Spleen (tissue), 11 donors: Measurements from ENCODE around the gene TMEM119. TPM values are rescaled to one million over a fixed set of nuclear protein-coding genes. Genes with fewer than 3 reads are reported as not detected.

ENCODE experiments used
- DNase-seq: peaks from one replicate; pipeline ENCODE4 v3.0.0-alpha.2; 2020
- H3K27ac ChIP-seq, 8 donors: fragments of 200-600 bp; sonication (generic) in 7 of 8; 1 replicate in 4 of 8; 2 replicates in 4 of 8; pipeline versions ENCODE4 v1.5.0 to v1.8.0; 2016 to 2021; ENCODE audit warnings: inconsistent platforms in 4 of 8, mild to moderate bottlenecking in 4 of 8, moderate library complexity in 1 of 8
- H3K27me3 ChIP-seq, 7 donors: fragments of 200-600 bp; sonication (generic) in 6 of 7; replicated peaks in 1 of 7; 1 replicate in 4 of 7; 2 replicates in 3 of 7; pipeline versions ENCODE4 v1.5.0 to v1.8.0; 2016 to 2021; ENCODE audit warnings: inconsistent platforms in 3 of 7, mild to moderate bottlenecking in 1 of 7
- H3K36me3 ChIP-seq, 6 donors: fragments of 200-600 bp; sonication (generic) in 5 of 6; 1 replicate in 4 of 6; 2 replicates in 2 of 6; pipeline versions ENCODE4 v1.5.0 to v1.8.0; 2016 to 2021; ENCODE audit warnings: inconsistent platforms in 2 of 6
- H3K4me1 ChIP-seq, 6 donors: fragments of 200-600 bp; sonication (generic) in 5 of 6; 1 replicate in 3 of 6; 2 replicates in 3 of 6; pipeline versions ENCODE4 v1.5.0 to v1.8.0; 2016 to 2021; ENCODE audit warnings: inconsistent platforms in 3 of 6
- H3K4me3 ChIP-seq, 8 donors: fragments of 200-600 bp; sonication (generic) in 7 of 8; 1 replicate in 4 of 8; 2 replicates in 4 of 8; pipeline versions ENCODE4 v1.5.0 to v1.8.0; 2016 to 2021; ENCODE audit warnings: inconsistent platforms in 4 of 8, mild to moderate bottlenecking in 4 of 8, moderate library complexity in 2 of 8
- H3K9me3 ChIP-seq, 8 donors: fragments of 200-600 bp; sonication (generic) in 7 of 8; 1 replicate in 4 of 8; 2 replicates in 4 of 8; pipeline versions ENCODE4 v1.5.0 to v1.8.0; 2016 to 2021; ENCODE audit warnings: inconsistent platforms in 4 of 8
- CTCF ChIP-seq, 11 experiments: fragments of 200-600 bp in 7 of 11; fragments of 450-650 bp in 4 of 11; sonication (generic) in 4 of 11; IDR thresholded peaks in 8 of 11; conservative IDR thresholded peaks in 3 of 11; 1 replicate in 7 of 11; 2 replicates in 4 of 11; pipeline versions ENCODE4 v1.4.0 to v1.8.0; 2016 to 2021; ENCODE audit warnings: antibody characterized with exemption in 11 of 11, inconsistent platforms in 4 of 11, mild to moderate bottlenecking in 1 of 11
- POLR2A ChIP-seq, 3 donors: fragments of 450-650 bp; IDR thresholded peaks; one replicate each; pipeline ENCODE4 v1.5.1; 2017; ENCODE audit warnings: antibody characterized with exemption in 3 of 3, mild to moderate bottlenecking in 1 of 3
- POLR2AphosphoS5 ChIP-seq, 3 donors: sonication (generic); formaldehyde crosslinking; IDR thresholded peaks; one replicate each; pipeline ENCODE4 v1.5.1; 2017; ENCODE audit warnings: antibody characterized with exemption in 3 of 3
- WGBS, 5 donors: extraction: QIAGEN DNeasy Blood & Tissue Kit in 3 of 5; methylation state at CpG; one replicate each; pipeline versions ENCODE4 v1.1.5 to v1.1.7; 2013 to 2018; 5-methylcytosine and 5-hydroxymethylcytosine counted together
- intact Hi-C: fragments of 100-400 bp; cut with DNase I; formaldehyde crosslinking; loops from one replicate; pipeline ENCODE4 v1.15.0; 2023; ENCODE audit warnings: low total_unique reads
- polyA plus RNA-seq, 3 donors: library from polyadenylated mRNA; stranded (reverse); fragments of 200-250 nt; gene quantifications; one replicate each; pipeline ENCODE4 v1.2.1, GENCODE V29; 2013
- total RNA-seq, 7 donors: library from RNA; depleted of rRNA in 3 of 7; stranded (reverse); fragments of >200 nt in 3 of 7; fragmentation: NEBNext Ultra II Directional in 4 of 7; extraction: Animal tissue kit (Norgen Biotek cat#: 25700) in 4 of 7; gene quantifications; one replicate each; pipeline versions ENCODE4 v1.1.0 to v1.2.1, GENCODE V29; 2016 to 2021
- donor health status: healthy with polysubstance abuse.
- donor health status: DM: no; HTN: no; CAD: no; lungs with moderate emphysema.
- donor health status: DM: no; HTN: no; CAD: no.
- donor health status: Bipolar disorder and iron deficiency.
- donor health status: healthy.
- donor health status: DM: no; HTN: no; CAD: no.
- donor health status: DM: yes; HTN: yes; CAD: no.

Gene TMEM119
- total and polyA plus RNA-seq, 10 donors = 8.8 to 50.0 (median 16.2) TPM

- intact Hi-C loops = no loop called here
- Histone ChIP-seq H3K9me3 (no peaks in the 10 kb centered on the region), H3K36me3 (no peaks in the 10 kb centered on the region), H3K4me3 (no peak overlapping the region), H3K27me3 (no peaks in the 10 kb centered on the region), H3K4me1 (peaks cover 0 to 9% (median 0%) of the 10 kb centered on the region in 6 donors), H3K27ac (no peak overlapping the region)
- no peak for TF ChIP-seq CTCF (IDR thresholded peaks at IDR 0.05 in 8 of 11, conservative IDR thresholded peaks at IDR 0.05 in 3 of 11)
- TF ChIP-seq POLR2A (IDR thresholded peaks at IDR 0.05) = no peak
- no peak for TF ChIP-seq POLR2AphosphoS5 (IDR thresholded peaks at IDR 0.05)
- 77 to 87% (median 85%) methylated on average over 4 of the region's 4 CpGs for WGBS, 5 donors
- DNase-seq = no peak
These were observed 12.0 kb downstream of the TMEM119 start for GRCh38 chr12:108585864-108586263.

- no peak overlapping the region for H3K4me3 ChIP-seq
- no peak for DNase-seq
- no peak for TF ChIP-seq POLR2AphosphoS5 (IDR thresholded peaks at IDR 0.05)
- no peak for TF ChIP-seq POLR2A (IDR thresholded peaks at IDR 0.05)
- TF ChIP-seq CTCF (IDR thresholded peaks at IDR 0.05 in 8 of 11, conservative IDR thresholded peaks at IDR 0.05 in 3 of 11) = no peak
- H3K27ac ChIP-seq = no peak overlapping the region
- no peaks in the 10 kb centered on the region for H3K36me3 ChIP-seq
- H3K9me3 ChIP-seq = no peaks in the 10 kb centered on the region
- intact Hi-C loops = no loop called here
- H3K4me1 ChIP-seq = peaks cover 0 to 12% (median 0%) of the 10 kb centered on the region in 6 donors
- WGBS, 5 donors = 71 to 91% (median 83%) methylated on average over 3 of the region's 3 CpGs
- H3K27me3 ChIP-seq = no peaks in the 10 kb centered on the region
These were observed 13.3 kb downstream of the TMEM119 start for GRCh38 chr12:108584456-108585065.

GRCh38 chr12:108583991-108584390, 13.9 kb downstream of the TMEM119 start:
- intact Hi-C loops = no loop called here
- Histone ChIP-seq H3K27me3 (no peaks in the 10 kb centered on the region), H3K9me3 (no peaks in the 10 kb centered on the region), H3K36me3 (no peaks in the 10 kb centered on the region), H3K27ac (no peak overlapping the region), H3K4me1 (peaks cover 0 to 15% (median 0%) of the 10 kb centered on the region in 6 donors), H3K4me3 (no peak overlapping the region)
- 81 to 89% (median 84%) methylated on average over 6 to 7 of the region's 7 CpGs for WGBS, 5 donors
- peak; percentile 30 for DNase-seq
- TF ChIP-seq POLR2A (IDR thresholded peaks at IDR 0.05) (no peak), CTCF (IDR thresholded peaks at IDR 0.05 in 8 of 11, conservative IDR thresholded peaks at IDR 0.05 in 3 of 11) (no peak), POLR2AphosphoS5 (IDR thresholded peaks at IDR 0.05) (no peak)

- TF ChIP-seq POLR2AphosphoS5 (IDR thresholded peaks at IDR 0.05) = no peak
- no peak for TF ChIP-seq CTCF (IDR thresholded peaks at IDR 0.05 in 8 of 11, conservative IDR thresholded peaks at IDR 0.05 in 3 of 11)
- TF ChIP-seq POLR2A (IDR thresholded peaks at IDR 0.05) = no peak
- Histone ChIP-seq H3K4me3 (no peak overlapping the region), H3K4me1 (peaks cover 0 to 15% (median 0%) of the 10 kb centered on the region in 6 donors), H3K27ac (no peak overlapping the region), H3K36me3 (no peaks in the 10 kb centered on the region), H3K9me3 (no peaks in the 10 kb centered on the region), H3K27me3 (no peaks in the 10 kb centered on the region)
- intact Hi-C loops = no loop called here
- peak; percentile 59 for DNase-seq
- WGBS, 5 donors = 74 to 84% (median 82%) methylated on average over 9 to 10 of the region's 10 CpGs
These were observed 14.7 kb downstream of the TMEM119 start for GRCh38 chr12:108582978-108583770.
